ENCODE data around the gene RPL39L. TPM values are rescaled to one million over a fixed set of nuclear protein-coding genes. Genes with fewer than 3 reads are reported as not detected.

The RPL39L gene
- total and polyA plus RNA-seq, 2 of the 4 experiments (the other 2 are of a cell fraction), result 18.1 to 34.6 TPM

- peak; percentile 91 for ATAC-seq (ENCODE audit: low read depth)
- Histone ChIP-seq H3K79me1 (ENCODE audit: low read depth in 1 of 2, low read length in 2 of 2) (no peaks in the 10 kb centered on the region), H3K4me2 (ENCODE audit: low read depth, low read length) (peak overlapping the region; percentile 80), H4K5ac (ENCODE audit: low read depth, low read length) (peak overlapping the region; percentile 55), H3K9me3 (ENCODE audit: control insufficient read depth, insufficient read depth, low read length) (no peaks in the 10 kb centered on the region), H3K14ac (replicated peaks; ENCODE audit: low read depth, low read length) (peak overlapping the region; percentile 35; the same call in 1 of the 2 replicates), H2BK20ac (ENCODE audit: low read depth, low read length) (peak overlapping the region; percentile 96), H3K56ac (ENCODE audit: extremely low read depth, insufficient read depth, low read length) (no peak overlapping the region), H4K20me1 (ENCODE audit: insufficient read depth, low read length) (no peaks in the 10 kb centered on the region), H3K9me1 (ENCODE audit: insufficient read depth, low read length) (peaks cover 2% of the 10 kb centered on the region), H2BK120ac (ENCODE audit: low read depth, low read length) (peak overlapping the region; percentile 92), H3K18ac (ENCODE audit: low read depth, low read length) (peak overlapping the region; percentile 84), H2BK15ac (ENCODE audit: low read depth, low read length) (peak overlapping the region; percentile 68; the same call in 2 of the 3 replicates), H2AK5ac (ENCODE audit: low read depth, low read length) (peak overlapping the region; percentile 60; the same call in 1 of the 2 replicates), H3K23ac (ENCODE audit: low read depth, low read length) (peak overlapping the region; percentile 44; the same call in 1 of the 2 replicates), H4K91ac (ENCODE audit: insufficient read depth, low read depth, low read length) (peak overlapping the region; percentile 90), H3K4me3 (ENCODE audit: insufficient read depth, low read depth, low read length) (no peak overlapping the region), H3K4ac (ENCODE audit: low read depth, low read length) (peak overlapping the region; percentile 89), H4K8ac (ENCODE audit: low read depth in 2 of 2, low read length in 2 of 2) (peak overlapping the region; percentile 23 to 59; a peak in 2 of 4 replicates), H3K9ac (ENCODE audit: low read depth, low read length) (no peak overlapping the region), H3K36me3 (ENCODE audit: control insufficient read depth, insufficient read depth, low read length) (no peaks in the 10 kb centered on the region), H2AFZ (replicated peaks; ENCODE audit: low read length, poor library complexity) (peak overlapping the region; percentile 19), H2BK5ac (ENCODE audit: low read depth, low read length, poor library complexity, severe bottlenecking) (peak overlapping the region; percentile 94), H2AK9ac (replicated peaks; ENCODE audit: low read depth, low read length, poor library complexity) (no peak overlapping the region), H3K27ac (ENCODE audit: insufficient read depth, low read length) (peak overlapping the region; percentile 82), H3K27me3 (ENCODE audit: control insufficient read depth, insufficient read depth, low read length) (no peaks in the 10 kb centered on the region), H3K4me1 (ENCODE audit: control insufficient read depth, insufficient read depth, low read length) (peaks cover 18% of the 10 kb centered on the region)
- ChIA-PET POLR2A (ENCODE audit: unreplicated experiment) (interaction anchor here (0.5 kb wide), 1 partner anchor 640 kb away, joined by 3 read pairs; no protein-coding TSS in a partner anchor), CTCF (interaction anchor here (1.2 kb wide), 1 partner anchor 48 kb away, joined by 4 read pairs; the partner anchor contains the start of gene RPL39L)
- dilution Hi-C loops (cut with HindIII; ENCODE audit: low sequenced_read_pairs, unreplicated experiment), result no loop called here
- BruUV-seq (replicated peaks), result no TSS peak
- intact Hi-C loops (cut with micrococcal nuclease), result no loop called here
- in situ Hi-C loops (cut with MboI; ENCODE audit: low sequenced_read_pairs), result no loop called here
- peak; percentile 94 for DNase-seq
- 0% methylated on average over 1 of the region's 5 CpGs; no CpG with 5 or more reads in 1 of the 2 experiments for WGBS, 2 experiments (ENCODE audit: extremely low coverage in 2 of 2, insufficient read length in 1 of 2)
- TF ChIP-seq SMC3 (IDR thresholded peaks at IDR 0.05; ENCODE audit: low read depth, low read length), result no peak
- no peak for TF ChIP-seq USF2 (IDR thresholded peaks at IDR 0.05; ENCODE audit: low read depth, low read length)
- TF ChIP-seq FOS (IDR thresholded peaks at IDR 0.05; ENCODE audit: low read depth, low read length), result peak; percentile 92
- TF ChIP-seq RAD21 (IDR thresholded peaks at IDR 0.05; ENCODE audit: low read length), result no peak
- no peak; the same call in 1 of the 2 replicates for TF ChIP-seq MAZ (IDR thresholded peaks at IDR 0.05; ENCODE audit: borderline replicate concordance, low read depth, low read length)
- no peak for TF ChIP-seq MAFK (IDR thresholded peaks at IDR 0.05; ENCODE audit: low read depth, low read length)
- TF ChIP-seq NFE2L2 (IDR thresholded peaks at IDR 0.05; ENCODE audit: low read depth, low read length), result peak; percentile 80
- no peak for TF ChIP-seq MXI1 (IDR thresholded peaks at IDR 0.05; ENCODE audit: borderline replicate concordance, low read depth, low read length)
- TF ChIP-seq RCOR1 (IDR thresholded peaks at IDR 0.05; ENCODE audit: insufficient replicate concordance, low read length), result peak; percentile 70
- no peak for TF ChIP-seq POLR2A (IDR thresholded peaks at IDR 0.05; ENCODE audit: low read depth, low read length)
- no peak for TF ChIP-seq RFX5 (IDR thresholded peaks at IDR 0.05; ENCODE audit: low read depth, low read length)
- TF ChIP-seq BHLHE40 (IDR thresholded peaks at IDR 0.05; ENCODE audit: low read depth, low read length), result 0 out of 2 replicates have a peak, but pooled peaks have one; percentile 16
- TF ChIP-seq ELK1 (IDR thresholded peaks at IDR 0.05; ENCODE audit: borderline replicate concordance, low read depth, low read length), result no peak
- TF ChIP-seq CTCF (conservative IDR thresholded peaks at IDR 0.05; ENCODE audit: low read depth, low read length), result no peak
- TF ChIP-seq CHD1 (IDR thresholded peaks at IDR 0.05; ENCODE audit: low read depth, low read length), result no peak
These were observed 47.6 kb upstream of the RPL39L start for GRCh38 chr3:187186801-187187421.

All from IMR-90 (cell line).